Tibial artery (tissue), 4 donors: Measurements from ENCODE around the gene CCDC15.
"Not testable (repeated sequence)": the region's sequence is repeated elsewhere in the genome, so short reads cannot be mapped to it uniquely, and the experiment has no call there.

Source experiments
- DNase-seq, 2 donors: peaks; one replicate each; pipeline ENCODE4 v3.0.0-alpha.2; 2019
- H3K27ac ChIP-seq, 2 donors: fragments of 200-600 bp; sonication (generic) in 1 of 2; 1 replicate in 1 of 2; 2 replicates in 1 of 2; pipeline ENCODE4 v1.5.1; 2018 to 2019; ENCODE audit warnings: mild to moderate bottlenecking in 1 of 2
- H3K27me3 ChIP-seq, 2 donors: fragments of 200-600 bp; sonication (generic) in 1 of 2; one replicate each; pipeline versions ENCODE4 v1.5.1 to v1.6.0; 2016 to 2019
- H3K36me3 ChIP-seq, 3 donors: fragments of 200-600 bp; sonication (generic) in 2 of 3; one replicate each; pipeline ENCODE4 v1.5.1; 2016 to 2019; ENCODE audit warnings: mild to moderate bottlenecking in 2 of 3
- H3K4me1 ChIP-seq, 4 donors: fragments of 200-600 bp; sonication (generic) in 2 of 4; 1 replicate in 3 of 4; 2 replicates in 1 of 4; pipeline ENCODE4 v1.5.1; 2016 to 2019
- H3K4me3 ChIP-seq, 2 donors: fragments of 200-600 bp; sonication (generic) in 1 of 2; 1 replicate in 1 of 2; 2 replicates in 1 of 2; pipeline ENCODE4 v1.5.1; 2018 to 2019; ENCODE audit warnings: mild to moderate bottlenecking in 2 of 2
- H3K9me3 ChIP-seq, 3 donors: fragments of 200-600 bp; sonication (generic) in 1 of 3; one replicate each; pipeline ENCODE4 v1.5.1; 2016 to 2019
- CTCF ChIP-seq, 2 experiments: fragments of 200-600 bp in 1 of 2; fragments of 450-650 bp in 1 of 2; IDR thresholded peaks; one replicate each; pipeline ENCODE4 v1.5.1; 2017 to 2019; ENCODE audit warnings: antibody characterized with exemption in 2 of 2, mild to moderate bottlenecking in 1 of 2, moderate library complexity in 1 of 2
- intact Hi-C: fragments of 100-400 bp; cut with DNase I; formaldehyde crosslinking; loops from one replicate; pipeline ENCODE4 v1.15.0; 2023; ENCODE audit warnings: low total_unique reads

The CCDC15 gene

GRCh38 chr11:124951341-124951740 is 2.7 kb upstream of the CCDC15 start:
- intact Hi-C loops = loop anchor here (10.0 kb wide), 2 partner anchors 193 to 403 kb away; no protein-coding TSS in a partner anchor

GRCh38 chr11:124954590-124954955 is 571 bp downstream of the CCDC15 start:
- Histone ChIP-seq H3K4me1 (peaks cover 0 to 14% (median 5%) of the 10 kb centered on the region in 4 donors), H3K36me3 (no peaks in the 10 kb centered on the region), H3K27me3 (no peaks in the 10 kb centered on the region), H3K27ac (peak overlapping the region; percentile 70 to 76), H3K4me3 (peak overlapping the region; percentile 56 to 69), H3K9me3 (no peaks in the 10 kb centered on the region)
- intact Hi-C loops = loop anchor here (10.0 kb wide), 2 partner anchors 190 to 400 kb away; no protein-coding TSS in a partner anchor
- no peak for DNase-seq
- TF ChIP-seq CTCF (IDR thresholded peaks at IDR 0.05) = no peak

More at GRCh38 chr11:124951341-124951740, 2.7 kb upstream of the CCDC15 start:
- Histone ChIP-seq H3K27ac (no peak overlapping the region), H3K4me3 (no peak overlapping the region), H3K4me1 (peaks cover 0 to 14% (median 5%) of the 10 kb centered on the region in 4 donors), H3K36me3 (no peaks in the 10 kb centered on the region), H3K27me3 (peaks cover 0 to 3% of the 10 kb centered on the region in 2 donors), H3K9me3 (no peaks in the 10 kb centered on the region)
- no peak for TF ChIP-seq CTCF (IDR thresholded peaks at IDR 0.05)
- DNase-seq = no peak

GRCh38 chr11:124955035-124955434 is 1.0 kb downstream of the CCDC15 start:
- no peak for DNase-seq
- no peak for TF ChIP-seq CTCF (IDR thresholded peaks at IDR 0.05)
- Histone ChIP-seq H3K4me1 (peaks cover 0 to 14% (median 5%) of the 10 kb centered on the region in 4 donors), H3K27me3 (no peaks in the 10 kb centered on the region), H3K9me3 (no peaks in the 10 kb centered on the region), H3K36me3 (no peaks in the 10 kb centered on the region), H3K4me3 (no peak overlapping the region), H3K27ac (no peak overlapping the region)
- intact Hi-C loops = loop anchor here (10.0 kb wide), 2 partner anchors 190 to 400 kb away; no protein-coding TSS in a partner anchor

- intact Hi-C loops = no loop called here
- Histone ChIP-seq H3K4me3 (no peak overlapping the region), H3K36me3 (no peaks in the 10 kb centered on the region), H3K9me3 (no peaks in the 10 kb centered on the region), H3K27ac (no peak overlapping the region), H3K27me3 (no peaks in the 10 kb centered on the region), H3K4me1 (no peaks in the 10 kb centered on the region)
- peak; percentile 43 to 69 for TF ChIP-seq CTCF (IDR thresholded peaks at IDR 0.05)
- no peak for DNase-seq
These were observed 8.1 kb downstream of the CCDC15 start for GRCh38 chr11:124961972-124962609.

- H3K27ac ChIP-seq, H3K9me3 ChIP-seq, H3K36me3 ChIP-seq, H3K27me3 ChIP-seq, H3K4me3 ChIP-seq, intact Hi-C loops, DNase-seq, H3K4me1 ChIP-seq: not testable (repeated sequence)
These were observed 14.2 kb downstream of the CCDC15 start for GRCh38 chr11:124968197-124968596.

GRCh38 chr11:124970925-124971324 is 16.9 kb downstream of the CCDC15 start:
- Histone ChIP-seq H3K4me1 (no peaks in the 10 kb centered on the region), H3K27ac (no peak overlapping the region), H3K4me3 (no peak overlapping the region), H3K27me3 (no peaks in the 10 kb centered on the region), H3K9me3 (no peaks in the 10 kb centered on the region), H3K36me3 (no peaks in the 10 kb centered on the region)
- no peak for TF ChIP-seq CTCF (IDR thresholded peaks at IDR 0.05)
- intact Hi-C loops = loop anchor here (10.0 kb wide), 2 partner anchors 354 to 464 kb away; no protein-coding TSS in a partner anchor
- no peak for DNase-seq
